Central memory CD8-positive, alpha-beta T cell (primary cell): Measurements from ENCODE around the gene SND1.

Source experiments
- ATAC-seq: fragments of 150-1000 bp; cut with Tn5 transposase; replicated peaks from 2 replicates; pipeline ENCODE4 v1.10.0; 2022; ENCODE audit warnings: mild to moderate bottlenecking, moderate FRiP score, moderate number of reproducible peaks; ENCODE audit not compliant: poor library complexity, severe bottlenecking; ENCODE audit errors: extremely low read depth
- DNase-seq, 2 donors: peaks; one replicate each; pipeline ENCODE4 v3.0.0; 2021; ENCODE audit warnings: low spot score in 2 of 2
- H3K27ac Mint-ChIP-seq: one replicate; pipeline ENCODE4 v1.8.0; 2022; ENCODE audit warnings: low read depth, mild to moderate bottlenecking, moderate library complexity, mixed read lengths
- H3K27me3 Mint-ChIP-seq: one replicate; pipeline ENCODE4 v1.8.0; 2022; ENCODE audit warnings: mixed read lengths
- H3K36me3 Mint-ChIP-seq: one replicate; pipeline ENCODE4 v1.8.0; 2022; ENCODE audit warnings: mild to moderate bottlenecking, moderate library complexity, mixed read lengths; ENCODE audit not compliant: insufficient read depth
- H3K4me1 Mint-ChIP-seq: one replicate; pipeline ENCODE4 v1.8.0; 2022; ENCODE audit warnings: mixed read lengths
- H3K4me3 Mint-ChIP-seq: one replicate; pipeline ENCODE4 v1.8.0; 2022; ENCODE audit warnings: mild to moderate bottlenecking, moderate library complexity, mixed read lengths
- H3K9me3 Mint-ChIP-seq: one replicate; pipeline ENCODE4 v1.8.0; 2022; ENCODE audit warnings: mixed read lengths

Gene SND1

GRCh38 chr7:127905491-127906330 is 253.7 kb downstream of the SND1 start:
- no peaks in the 10 kb centered on the region for H3K27me3 Mint-ChIP-seq
- DNase-seq (no peak), ATAC-seq (no peak)
- no peaks in the 10 kb centered on the region for H3K9me3 Mint-ChIP-seq
- H3K4me3 Mint-ChIP-seq: no peak overlapping the region
- peaks cover 7% of the 10 kb centered on the region for H3K36me3 Mint-ChIP-seq
- peaks cover 47% of the 10 kb centered on the region for H3K4me1 Mint-ChIP-seq
- H3K27ac Mint-ChIP-seq: no peak overlapping the region

- Mint-ChIP-seq H3K9me3 (no peaks in the 10 kb centered on the region), H3K27ac (no peak overlapping the region), H3K4me3 (no peak overlapping the region), H3K36me3 (peaks cover 7% of the 10 kb centered on the region), H3K4me1 (peaks cover 37% of the 10 kb centered on the region), H3K27me3 (no peaks in the 10 kb centered on the region)
- ATAC-seq (no peak), DNase-seq (no peak)
These were observed 255.4 kb downstream of the SND1 start for GRCh38 chr7:127907110-127908040.

GRCh38 chr7:127908430-127909258 is 256.6 kb downstream of the SND1 start:
- Mint-ChIP-seq H3K4me3 (no peak overlapping the region), H3K9me3 (no peaks in the 10 kb centered on the region), H3K4me1 (peaks cover 37% of the 10 kb centered on the region), H3K27ac (no peak overlapping the region), H3K36me3 (peaks cover 7% of the 10 kb centered on the region), H3K27me3 (no peaks in the 10 kb centered on the region)
- no peak for ATAC-seq
- no peak for DNase-seq

- Mint-ChIP-seq H3K27me3 (no peaks in the 10 kb centered on the region), H3K4me3 (no peak overlapping the region), H3K27ac (no peak overlapping the region), H3K36me3 (peaks cover 7% of the 10 kb centered on the region), H3K4me1 (peaks cover 34% of the 10 kb centered on the region), H3K9me3 (no peaks in the 10 kb centered on the region)
- ATAC-seq: no peak
- DNase-seq: no peak
These were observed 257.6 kb downstream of the SND1 start for GRCh38 chr7:127909424-127910152.

- Mint-ChIP-seq H3K4me3 (no peak overlapping the region), H3K9me3 (no peaks in the 10 kb centered on the region), H3K36me3 (peaks cover 4% of the 10 kb centered on the region), H3K27me3 (no peaks in the 10 kb centered on the region), H3K27ac (no peak overlapping the region), H3K4me1 (peaks cover 23% of the 10 kb centered on the region)
- no peak for DNase-seq
- no peak for ATAC-seq
These were observed 258.7 kb downstream of the SND1 start for GRCh38 chr7:127910670-127911069.

GRCh38 chr7:127911968-127912511 is 260.0 kb downstream of the SND1 start:
- no peak for DNase-seq
- Mint-ChIP-seq H3K4me3 (no peak overlapping the region), H3K9me3 (no peaks in the 10 kb centered on the region), H3K27ac (no peak overlapping the region), H3K27me3 (no peaks in the 10 kb centered on the region), H3K36me3 (peaks cover 4% of the 10 kb centered on the region), H3K4me1 (peaks cover 15% of the 10 kb centered on the region)
- ATAC-seq: no peak

- no peaks in the 10 kb centered on the region for H3K9me3 Mint-ChIP-seq
- no peak overlapping the region for H3K4me3 Mint-ChIP-seq
- no peaks in the 10 kb centered on the region for H3K27me3 Mint-ChIP-seq
- ATAC-seq (no peak), DNase-seq (no peak)
- peaks cover 7% of the 10 kb centered on the region for H3K4me1 Mint-ChIP-seq
- peaks cover 4% of the 10 kb centered on the region for H3K36me3 Mint-ChIP-seq
- no peak overlapping the region for H3K27ac Mint-ChIP-seq
These were observed 260.9 kb downstream of the SND1 start for GRCh38 chr7:127912901-127913300.

- Mint-ChIP-seq H3K9me3 (no peaks in the 10 kb centered on the region), H3K4me3 (no peak overlapping the region), H3K4me1 (peaks cover 5% of the 10 kb centered on the region), H3K36me3 (peaks cover 4% of the 10 kb centered on the region), H3K27me3 (no peaks in the 10 kb centered on the region), H3K27ac (no peak overlapping the region)
- ATAC-seq: no peak
- no peak for DNase-seq
These were observed 261.7 kb downstream of the SND1 start for GRCh38 chr7:127913686-127914085.

- Mint-ChIP-seq H3K9me3 (no peaks in the 10 kb centered on the region), H3K36me3 (peaks cover 4% of the 10 kb centered on the region), H3K27ac (no peak overlapping the region), H3K27me3 (no peaks in the 10 kb centered on the region), H3K4me1 (no peaks in the 10 kb centered on the region), H3K4me3 (no peak overlapping the region)
- DNase-seq: no peak
- ATAC-seq: no peak
These were observed 262.7 kb downstream of the SND1 start for GRCh38 chr7:127914693-127915092.

GRCh38 chr7:127916735-127917134 is 264.7 kb downstream of the SND1 start:
- Mint-ChIP-seq H3K9me3 (no peaks in the 10 kb centered on the region), H3K4me3 (no peak overlapping the region), H3K4me1 (no peaks in the 10 kb centered on the region), H3K36me3 (no peaks in the 10 kb centered on the region), H3K27me3 (no peaks in the 10 kb centered on the region), H3K27ac (no peak overlapping the region)
- ATAC-seq: no peak
- no peak for DNase-seq

- no peak overlapping the region for H3K4me3 Mint-ChIP-seq
- H3K27me3 Mint-ChIP-seq: no peaks in the 10 kb centered on the region
- peaks cover 1% of the 10 kb centered on the region for H3K4me1 Mint-ChIP-seq
- no peak for ATAC-seq
- DNase-seq: no peak
- no peaks in the 10 kb centered on the region for H3K36me3 Mint-ChIP-seq
- H3K27ac Mint-ChIP-seq: no peak overlapping the region
- no peaks in the 10 kb centered on the region for H3K9me3 Mint-ChIP-seq
These were observed 266.1 kb downstream of the SND1 start for GRCh38 chr7:127918130-127918529.
